GM20000 (cell line): ENCODE results near the gene ANKRD24.
"Not testable (repeated sequence)": the region's sequence is repeated elsewhere in the genome, so short reads cannot be mapped to it uniquely, and the experiment has no call there.

Experiments
- DNase-seq: peaks from one replicate; pipeline ENCODE4 v3.0.0; 2012; ENCODE audit warnings: low spot score
- CTCF ChIP-seq: IDR thresholded peaks from 2 replicates; pipeline ENCODE4 v1.5.1; 2012; ENCODE audit warnings: mild to moderate bottlenecking, control low read depth; ENCODE audit errors: extremely low read depth, missing control alignments

The ANKRD24 gene

DNA sequence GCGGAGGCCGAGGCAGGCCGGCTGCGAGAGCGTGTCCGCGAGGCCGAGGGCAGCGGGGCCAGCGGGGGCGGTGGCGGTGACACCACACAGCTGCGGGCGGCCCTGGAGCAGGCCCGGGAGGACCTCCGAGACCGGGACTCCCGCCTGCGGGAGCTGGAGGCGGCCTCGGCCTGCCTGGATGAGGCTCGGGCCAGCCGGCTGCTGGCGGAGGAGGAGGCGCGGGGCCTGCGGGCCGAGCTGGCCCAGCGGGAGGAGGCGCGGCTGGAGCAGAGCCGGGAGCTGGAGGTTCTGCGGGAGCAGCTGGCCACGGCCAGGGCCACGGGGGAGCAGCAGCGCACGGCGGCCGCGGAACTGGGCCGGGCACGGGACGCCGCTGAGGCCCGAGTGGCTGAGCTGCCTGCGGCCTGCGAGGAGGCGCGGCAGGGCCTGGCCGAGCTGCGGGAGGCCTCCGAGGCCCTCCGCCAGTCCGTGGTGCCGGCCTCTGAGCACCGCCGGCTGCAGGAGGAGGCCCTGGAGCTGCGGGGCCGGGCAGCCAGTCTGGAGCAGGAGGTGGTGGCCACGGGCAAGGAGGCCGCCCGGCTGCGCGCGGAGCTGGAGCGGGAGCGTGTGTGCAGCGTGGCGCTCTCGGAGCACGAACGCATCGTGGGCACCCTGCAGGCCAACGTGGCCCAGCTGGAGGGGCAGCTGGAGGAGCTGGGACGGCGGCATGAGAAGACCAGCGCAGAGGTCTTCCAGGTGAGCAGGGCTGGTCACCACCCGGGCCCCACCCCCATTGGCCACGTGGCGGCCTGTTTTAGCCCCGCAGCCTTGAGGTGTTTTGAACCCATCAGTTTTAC, 35.2 kb downstream of the ANKRD24 start:
- TF ChIP-seq CTCF: no peak
- DNase-seq: no peak

DNA sequence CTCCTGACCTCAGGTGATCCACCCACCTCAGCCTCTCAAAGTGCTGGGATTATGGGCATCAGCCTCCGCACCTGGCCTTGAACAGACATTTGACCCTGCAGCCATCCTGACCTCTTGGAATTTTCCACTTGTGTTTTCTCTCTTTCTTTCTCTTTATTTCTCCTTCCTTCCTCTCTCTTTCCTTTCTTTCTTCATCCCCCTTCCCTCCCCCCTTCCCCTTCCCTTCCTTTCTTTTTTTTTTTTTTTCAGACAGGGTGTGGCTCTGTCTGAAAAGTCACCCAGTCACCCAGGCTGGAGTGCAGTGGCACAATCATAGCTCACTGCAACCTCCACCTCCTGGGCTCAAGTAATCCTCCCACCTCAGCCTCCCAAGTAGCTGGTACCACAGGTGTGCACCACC, 36.0 kb downstream of the ANKRD24 start:
- not testable (repeated sequence) for DNase-seq

- no peak for DNase-seq
- no peak for TF ChIP-seq CTCF
These were observed 37.7 kb downstream of the ANKRD24 start for GRCh38 chr19:4220188-4220587.

DNA sequence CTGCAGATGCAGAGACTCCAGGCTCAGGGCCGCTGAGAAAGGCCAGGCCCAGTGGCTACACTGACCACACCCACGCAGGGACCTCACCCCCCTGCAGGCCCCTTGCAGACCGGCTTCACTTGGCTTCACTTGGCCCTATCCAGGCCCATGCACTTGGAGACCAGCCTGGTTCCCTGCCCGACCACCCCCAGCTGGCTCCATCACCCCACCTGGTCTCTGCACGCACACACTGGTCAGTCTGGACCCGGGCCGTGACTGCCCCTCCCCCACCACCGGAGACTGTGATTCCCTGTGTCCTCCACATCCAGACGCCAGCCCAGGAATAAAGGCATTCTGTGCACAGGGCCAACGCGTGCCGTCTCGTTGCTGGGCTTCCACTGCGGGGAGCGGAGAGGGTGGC, 42.0 kb downstream of the ANKRD24 start:
- TF ChIP-seq CTCF: no peak
- DNase-seq: no peak

- no peak for DNase-seq
- TF ChIP-seq CTCF: no peak
These were observed 43.4 kb downstream of the ANKRD24 start for GRCh38 chr19:4225885-4226284.

GRCh38 chr19:4227771-4228170, 45.3 kb downstream of the ANKRD24 start:
- TF ChIP-seq CTCF: no peak
- no peak for DNase-seq

- DNase-seq: no peak
- TF ChIP-seq CTCF: no peak
These were observed 46.3 kb downstream of the ANKRD24 start for GRCh38 chr19:4228765-4229178.
